ENCODE results near the gene KRTAP5-5.

Gene KRTAP5-5

DNA sequence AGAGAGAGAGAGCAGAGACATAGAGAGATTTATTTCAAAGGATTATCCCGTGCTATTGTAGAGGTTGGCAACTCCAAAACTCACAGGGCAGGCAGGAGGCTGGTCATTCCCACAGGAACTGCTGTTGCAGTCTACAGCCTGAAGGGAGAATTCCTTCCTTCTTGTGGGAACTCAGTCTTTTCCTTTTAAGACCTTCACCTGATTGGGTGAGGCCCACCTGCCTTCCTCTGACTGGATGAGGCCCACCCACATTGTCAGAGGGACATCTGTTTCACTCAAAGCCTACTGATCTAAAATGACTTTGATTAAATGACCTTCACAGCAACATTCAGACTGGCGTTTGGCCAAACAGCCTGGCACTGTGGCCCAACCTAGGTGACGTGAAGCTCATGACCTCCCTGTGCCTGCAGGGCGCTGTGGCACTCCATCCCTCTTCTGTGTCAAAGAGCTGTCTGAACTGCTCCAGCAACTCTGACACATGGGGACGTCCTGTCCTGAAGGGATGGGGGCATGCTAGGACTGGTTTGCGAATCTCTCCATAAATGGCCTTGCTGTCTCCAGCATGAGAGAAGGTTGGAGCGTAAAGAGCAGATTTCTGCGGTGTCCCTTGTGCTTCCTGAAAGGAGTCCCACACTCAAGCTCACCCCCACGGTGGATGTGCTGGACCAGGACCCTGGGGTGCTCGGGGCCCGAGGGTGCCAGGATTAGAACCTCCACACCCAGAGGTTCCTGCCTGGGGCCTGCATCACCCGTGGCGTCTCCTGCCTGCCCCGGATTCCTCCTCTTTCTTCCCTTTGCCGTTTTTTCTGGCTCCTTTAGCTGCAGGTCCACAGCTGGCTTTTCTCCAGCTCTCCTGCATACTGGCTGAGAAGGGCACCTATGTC, 20.7 kb downstream of the KRTAP5-5 start:
- Histone ChIP-seq H3K9me3 (ENCODE audit: insufficient read depth, low read depth, low read length) (peaks cover 1% of the 10 kb centered on the region), H4K12ac (ENCODE audit: low read depth, low read length) (no peak overlapping the region), H3K23ac (ENCODE audit: low read length) (no peak overlapping the region), H3K79me2 (ENCODE audit: control insufficient read depth, insufficient read depth, low read length, poor library complexity) (no peaks in the 10 kb centered on the region), H4K8ac (ENCODE audit: low read depth, low read length) (no peak overlapping the region), H3K27me3 (ENCODE audit: insufficient read depth, low read length) (no peaks in the 10 kb centered on the region), H2BK120ac (ENCODE audit: insufficient read depth, low read length, poor library complexity) (no peak overlapping the region), H2AFZ (ENCODE audit: insufficient read depth, low read length, poor library complexity) (no peak overlapping the region), H2BK5ac (ENCODE audit: low read depth, low read length, poor library complexity) (no peak overlapping the region), H3K14ac (ENCODE audit: low read length) (no peak overlapping the region), H2AK5ac (ENCODE audit: low read length) (no peak overlapping the region), H3K4me1 (ENCODE audit: control insufficient read depth in 1 of 2, insufficient read depth in 2 of 2, low read length in 2 of 2) (no peaks in the 10 kb centered on the region), H3K4me2 (ENCODE audit: low read length) (no peak overlapping the region), H2BK12ac (ENCODE audit: low read length) (no peak overlapping the region), H3K9ac (ENCODE audit: low read length) (no peak overlapping the region), H4K91ac (ENCODE audit: low read depth, low read length) (no peak overlapping the region), H3K18ac (ENCODE audit: low read length) (no peak overlapping the region), H3K4me3 (ENCODE audit: low read depth, low read length) (no peak overlapping the region), H3K4ac (ENCODE audit: low read depth, low read length) (no peak overlapping the region), H3K27ac (ENCODE audit: low read depth, low read length) (no peak overlapping the region), H3K79me1 (ENCODE audit: low read length) (no peaks in the 10 kb centered on the region), H3K36me3 (ENCODE audit: control insufficient read depth in 1 of 2, insufficient read depth in 2 of 2, low read length in 2 of 2) (no peaks in the 10 kb centered on the region)
- DNase-seq, result no peak
- no CpG with 5 or more reads among the region's 15 CpGs for WGBS (ENCODE audit: extremely low coverage, insufficient coverage, insufficient read length)

GRCh38 chr11:1650918-1651262, 21.3 kb downstream of the KRTAP5-5 start:
- Histone ChIP-seq H2BK5ac (ENCODE audit: low read depth, low read length, poor library complexity) (no peak overlapping the region), H3K18ac (ENCODE audit: low read length) (no peak overlapping the region), H3K27ac (ENCODE audit: low read depth, low read length) (no peak overlapping the region), H3K23ac (ENCODE audit: low read length) (no peak overlapping the region), H2BK120ac (ENCODE audit: insufficient read depth, low read length, poor library complexity) (no peak overlapping the region), H3K4me3 (ENCODE audit: low read depth, low read length) (no peak overlapping the region), H3K4me2 (ENCODE audit: low read length) (no peak overlapping the region), H3K9ac (ENCODE audit: low read length) (no peak overlapping the region), H3K4me1 (ENCODE audit: control insufficient read depth in 1 of 2, insufficient read depth in 2 of 2, low read length in 2 of 2) (no peaks in the 10 kb centered on the region), H3K9me3 (ENCODE audit: insufficient read depth, low read depth, low read length) (peaks cover 1% of the 10 kb centered on the region), H3K27me3 (ENCODE audit: insufficient read depth, low read length) (no peaks in the 10 kb centered on the region), H2BK12ac (ENCODE audit: low read length) (no peak overlapping the region), H3K79me2 (ENCODE audit: control insufficient read depth, insufficient read depth, low read length, poor library complexity) (no peaks in the 10 kb centered on the region), H4K91ac (ENCODE audit: low read depth, low read length) (no peak overlapping the region), H4K12ac (ENCODE audit: low read depth, low read length) (no peak overlapping the region), H3K36me3 (ENCODE audit: control insufficient read depth in 1 of 2, insufficient read depth in 2 of 2, low read length in 2 of 2) (no peaks in the 10 kb centered on the region), H3K14ac (ENCODE audit: low read length) (no peak overlapping the region), H2AFZ (ENCODE audit: insufficient read depth, low read length, poor library complexity) (no peak overlapping the region), H4K8ac (ENCODE audit: low read depth, low read length) (no peak overlapping the region), H3K79me1 (ENCODE audit: low read length) (no peaks in the 10 kb centered on the region), H3K4ac (ENCODE audit: low read depth, low read length) (no peak overlapping the region), H2AK5ac (ENCODE audit: low read length) (no peak overlapping the region)
- WGBS (ENCODE audit: extremely low coverage, insufficient coverage, insufficient read length), result no CpG with 5 or more reads among the region's 5 CpGs
- no peak for DNase-seq

DNA sequence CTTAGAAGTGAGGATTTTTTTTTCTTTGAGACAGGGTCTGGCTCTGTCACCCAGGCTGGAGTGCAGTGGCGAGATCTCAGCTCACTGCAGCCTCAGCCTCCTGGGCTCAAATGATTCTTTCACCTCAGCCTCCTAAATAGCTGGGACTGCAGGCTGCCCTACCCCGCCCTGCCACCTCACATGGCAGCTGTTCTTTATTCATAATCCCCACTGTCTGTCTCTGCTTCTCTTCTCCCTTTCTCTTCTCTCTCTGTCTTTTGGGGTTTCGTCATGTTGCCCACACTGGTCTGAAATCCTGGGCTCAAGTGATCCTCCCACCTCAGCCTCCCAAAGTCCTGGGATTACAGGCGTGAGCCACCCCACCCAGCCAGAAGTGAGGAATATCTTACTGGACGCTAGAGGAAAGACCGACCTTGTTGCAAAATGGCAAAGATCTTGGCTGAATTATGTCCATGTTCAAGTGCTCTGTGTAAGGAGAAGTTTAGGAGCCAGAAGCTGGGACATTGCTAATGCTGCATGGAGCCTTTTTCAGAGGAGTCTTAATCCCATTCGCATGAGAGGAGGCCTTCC, 21.9 kb downstream of the KRTAP5-5 start:
- H3K9ac ChIP-seq (ENCODE audit: low read length), result no peak overlapping the region
- no peak overlapping the region for H2BK12ac ChIP-seq (ENCODE audit: low read length)
- WGBS (ENCODE audit: extremely low coverage, insufficient coverage, insufficient read length), result no CpG with 5 or more reads among the region's 7 CpGs
- no peak overlapping the region for H3K27ac ChIP-seq (ENCODE audit: low read depth, low read length)
- no peaks in the 10 kb centered on the region for H3K79me1 ChIP-seq (ENCODE audit: low read length)
- H3K27me3 ChIP-seq (ENCODE audit: insufficient read depth, low read length), result no peaks in the 10 kb centered on the region
- no peaks in the 10 kb centered on the region for H3K36me3 ChIP-seq (ENCODE audit: control insufficient read depth in 1 of 2, insufficient read depth in 2 of 2, low read length in 2 of 2)
- H2AFZ ChIP-seq (ENCODE audit: insufficient read depth, low read length, poor library complexity), result no peak overlapping the region
- no peak overlapping the region for H3K14ac ChIP-seq (ENCODE audit: low read length)
- H4K91ac ChIP-seq (ENCODE audit: low read depth, low read length), result no peak overlapping the region
- H2BK120ac ChIP-seq (ENCODE audit: insufficient read depth, low read length, poor library complexity), result no peak overlapping the region
- no peaks in the 10 kb centered on the region for H3K79me2 ChIP-seq (ENCODE audit: control insufficient read depth, insufficient read depth, low read length, poor library complexity)
- H3K4me2 ChIP-seq (ENCODE audit: low read length), result no peak overlapping the region
- peaks cover 1% of the 10 kb centered on the region for H3K9me3 ChIP-seq (ENCODE audit: insufficient read depth, low read depth, low read length)
- H3K4me1 ChIP-seq (ENCODE audit: control insufficient read depth in 1 of 2, insufficient read depth in 2 of 2, low read length in 2 of 2), result no peaks in the 10 kb centered on the region
- H4K12ac ChIP-seq (ENCODE audit: low read depth, low read length), result no peak overlapping the region
- DNase-seq, result no peak
- H2BK5ac ChIP-seq (ENCODE audit: low read depth, low read length, poor library complexity), result no peak overlapping the region
- H3K18ac ChIP-seq (ENCODE audit: low read length), result no peak overlapping the region
- H3K4ac ChIP-seq (ENCODE audit: low read depth, low read length), result no peak overlapping the region
- H3K4me3 ChIP-seq (ENCODE audit: low read depth, low read length), result no peak overlapping the region
- no peak overlapping the region for H2AK5ac ChIP-seq (ENCODE audit: low read length)
- H3K23ac ChIP-seq (ENCODE audit: low read length), result no peak overlapping the region
- no peak overlapping the region for H4K8ac ChIP-seq (ENCODE audit: low read depth, low read length)

GRCh38 chr11:1652026-1652425, 22.5 kb downstream of the KRTAP5-5 start:
- no peaks in the 10 kb centered on the region for H3K79me2 ChIP-seq (ENCODE audit: control insufficient read depth, insufficient read depth, low read length, poor library complexity)
- H3K9me3 ChIP-seq (ENCODE audit: insufficient read depth, low read depth, low read length), result peaks cover 1% of the 10 kb centered on the region
- no peaks in the 10 kb centered on the region for H3K27me3 ChIP-seq (ENCODE audit: insufficient read depth, low read length)
- WGBS (ENCODE audit: extremely low coverage, insufficient coverage, insufficient read length), result no CpG with 5 or more reads among the region's 19 CpGs
- no peaks in the 10 kb centered on the region for H3K36me3 ChIP-seq (ENCODE audit: control insufficient read depth in 1 of 2, insufficient read depth in 2 of 2, low read length in 2 of 2)
- H2AFZ ChIP-seq (ENCODE audit: insufficient read depth, low read length, poor library complexity), result no peak overlapping the region
- no peak overlapping the region for H2BK120ac ChIP-seq (ENCODE audit: insufficient read depth, low read length, poor library complexity)
- H3K9ac ChIP-seq (ENCODE audit: low read length), result no peak overlapping the region
- no peak overlapping the region for H3K14ac ChIP-seq (ENCODE audit: low read length)
- no peak overlapping the region for H2AK5ac ChIP-seq (ENCODE audit: low read length)
- no peaks in the 10 kb centered on the region for H3K79me1 ChIP-seq (ENCODE audit: low read length)
- no peak overlapping the region for H3K18ac ChIP-seq (ENCODE audit: low read length)
- no peak overlapping the region for H3K27ac ChIP-seq (ENCODE audit: low read depth, low read length)
- no peak for DNase-seq
- H4K8ac ChIP-seq (ENCODE audit: low read depth, low read length), result no peak overlapping the region
- no peak overlapping the region for H3K4me2 ChIP-seq (ENCODE audit: low read length)
- no peak overlapping the region for H4K12ac ChIP-seq (ENCODE audit: low read depth, low read length)
- no peak overlapping the region for H2BK5ac ChIP-seq (ENCODE audit: low read depth, low read length, poor library complexity)
- no peak overlapping the region for H3K4ac ChIP-seq (ENCODE audit: low read depth, low read length)
- no peak overlapping the region for H2BK12ac ChIP-seq (ENCODE audit: low read length)
- H3K4me1 ChIP-seq (ENCODE audit: control insufficient read depth in 1 of 2, insufficient read depth in 2 of 2, low read length in 2 of 2), result no peaks in the 10 kb centered on the region
- H3K23ac ChIP-seq (ENCODE audit: low read length), result no peak overlapping the region
- no peak overlapping the region for H3K4me3 ChIP-seq (ENCODE audit: low read depth, low read length)
- H4K91ac ChIP-seq (ENCODE audit: low read depth, low read length), result no peak overlapping the region

Data from trophoblast cell (in vitro differentiated cells and primary cell).